Measurements from ENCODE around the gene REV3L. TPM values are rescaled to one million over a fixed set of nuclear protein-coding genes. Genes with fewer than 3 reads are reported as not detected.
A peak's percentile ranks its signal among the peaks of the same experiment; 100 is the strongest.

Gene REV3L
- total and polyA plus RNA-seq, 4 donors, result 8.8 to 91.4 (median 19.8) TPM

DNA sequence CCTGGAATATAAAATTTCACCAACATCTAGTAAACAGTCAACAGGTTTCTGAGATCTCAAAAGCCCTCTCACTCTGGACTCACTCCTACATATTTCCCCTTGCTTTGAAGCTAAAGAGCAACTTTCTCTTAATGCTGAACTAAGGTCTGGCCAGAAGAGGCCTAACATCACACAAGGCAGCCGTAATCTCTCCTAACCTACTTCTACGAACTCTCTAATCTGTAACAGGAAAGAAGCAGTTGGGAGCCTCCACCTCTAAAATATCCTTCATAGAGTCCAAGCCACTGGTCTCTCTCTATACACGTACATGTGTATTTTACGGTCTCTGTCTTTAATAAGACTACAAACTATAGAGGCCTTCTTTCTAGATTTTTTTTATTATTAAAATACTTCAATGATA, 72.0 kb downstream of the REV3L start:
- Histone ChIP-seq H3K9ac (ENCODE audit: insufficient read depth in 1 of 2, low read length in 2 of 2) (no peak overlapping the region), H3K9me3 (ENCODE audit: control insufficient read depth in 4 of 4, insufficient read depth in 3 of 4, low read length in 3 of 4) (no peaks in the 10 kb centered on the region), H3K27me3 (ENCODE audit: control insufficient read depth in 3 of 3, insufficient read depth in 3 of 3, low read length in 2 of 3) (no peaks in the 10 kb centered on the region), H3K4me3 (no peak overlapping the region), H3K4me1 (ENCODE audit: control insufficient read depth in 5 of 5, insufficient read depth in 5 of 5, low read length in 5 of 5) (peaks cover 0 to 5% (median 2%) of the 10 kb centered on the region in 5 donors), H3K27ac (ENCODE audit: low read depth in 1 of 2, low read length in 1 of 2) (no peak overlapping the region), H3K36me3 (ENCODE audit: control insufficient read depth in 4 of 4, insufficient read depth in 4 of 4, low read length in 4 of 4) (peaks cover 4 to 15% (median 12%) of the 10 kb centered on the region in 4 donors)
- 90% methylated on average over 4 of the region's 4 CpGs for WGBS, 2 donors
- DNase-seq, result no peak
- TF ChIP-seq, protein P1, sequence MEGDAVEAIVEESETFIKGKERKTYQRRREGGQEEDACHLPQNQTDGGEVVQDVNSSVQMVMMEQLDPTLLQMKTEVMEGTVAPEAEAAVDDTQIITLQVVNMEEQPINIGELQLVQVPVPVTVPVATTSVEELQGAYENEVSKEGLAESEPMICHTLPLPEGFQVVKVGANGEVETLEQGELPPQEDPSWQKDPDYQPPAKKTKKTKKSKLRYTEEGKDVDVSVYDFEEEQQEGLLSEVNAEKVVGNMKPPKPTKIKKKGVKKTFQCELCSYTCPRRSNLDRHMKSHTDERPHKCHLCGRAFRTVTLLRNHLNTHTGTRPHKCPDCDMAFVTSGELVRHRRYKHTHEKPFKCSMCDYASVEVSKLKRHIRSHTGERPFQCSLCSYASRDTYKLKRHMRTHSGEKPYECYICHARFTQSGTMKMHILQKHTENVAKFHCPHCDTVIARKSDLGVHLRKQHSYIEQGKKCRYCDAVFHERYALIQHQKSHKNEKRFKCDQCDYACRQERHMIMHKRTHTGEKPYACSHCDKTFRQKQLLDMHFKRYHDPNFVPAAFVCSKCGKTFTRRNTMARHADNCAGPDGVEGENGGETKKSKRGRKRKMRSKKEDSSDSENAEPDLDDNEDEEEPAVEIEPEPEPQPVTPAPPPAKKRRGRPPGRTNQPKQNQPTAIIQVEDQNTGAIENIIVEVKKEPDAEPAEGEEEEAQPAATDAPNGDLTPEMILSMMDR (IDR thresholded peaks at IDR 0.05; ENCODE audit: control extremely low read depth, extremely low read depth), result no peak
- no peak for ATAC-seq (ENCODE audit: insufficient read depth, low FRiP score)

DNA sequence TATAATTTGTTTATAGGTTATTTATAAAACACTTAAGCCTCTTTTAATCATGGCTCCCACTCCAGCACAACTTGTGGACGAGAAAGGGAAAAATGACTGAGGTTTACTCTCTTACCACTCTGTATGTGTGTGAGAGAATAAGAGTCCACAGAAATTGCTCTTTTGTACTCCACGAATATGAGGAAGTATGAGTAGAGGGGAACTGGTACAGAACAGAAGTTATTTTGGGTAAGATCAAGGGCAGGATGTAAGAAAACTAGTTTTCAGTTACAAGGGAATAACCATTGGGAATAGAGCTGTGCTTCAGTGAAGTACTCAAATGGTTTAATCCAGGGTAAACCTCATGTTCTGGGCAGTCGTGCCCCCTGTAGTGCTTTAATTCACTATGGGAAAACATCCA, 72.6 kb downstream of the REV3L start:
- WGBS, 2 donors, result 30 to 60% methylated on average over 3 of the region's 3 CpGs

DNA sequence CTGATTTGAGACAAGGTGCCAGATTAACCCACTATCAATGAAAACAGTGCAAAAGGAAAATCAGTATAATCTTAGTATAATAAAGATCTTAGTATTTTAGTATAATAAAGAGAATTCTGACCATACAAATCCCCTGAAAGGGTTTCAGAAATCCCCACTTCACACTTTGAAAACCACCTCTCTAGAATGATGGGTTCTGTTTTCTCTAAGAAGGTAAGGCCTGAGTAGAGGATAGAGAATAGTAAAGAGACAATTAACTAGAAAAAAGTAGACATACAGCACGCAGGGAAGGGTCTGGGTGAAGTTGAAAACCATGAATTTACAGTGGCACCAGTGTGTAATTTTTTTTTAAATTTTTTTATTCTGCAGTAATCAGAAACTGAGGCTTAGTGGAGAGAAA, 73.6 kb downstream of the REV3L start:
- TF ChIP-seq, protein P1 (IDR thresholded peaks at IDR 0.05; ENCODE audit: control extremely low read depth, extremely low read depth), result no peak

More for the DNA sequence above, 72.6 kb downstream of the REV3L start:
- H3K9ac ChIP-seq (ENCODE audit: insufficient read depth in 1 of 2, low read length in 2 of 2), result no peak overlapping the region
- H3K4me3 ChIP-seq, result no peak overlapping the region
- ATAC-seq (ENCODE audit: insufficient read depth, low FRiP score) (peak; percentile 15), DNase-seq (no peak)
- TF ChIP-seq, protein P1 (IDR thresholded peaks at IDR 0.05; ENCODE audit: control extremely low read depth, extremely low read depth), result no peak
- H3K27me3 ChIP-seq (ENCODE audit: control insufficient read depth in 3 of 3, insufficient read depth in 3 of 3, low read length in 2 of 3), result no peaks in the 10 kb centered on the region
- no peaks in the 10 kb centered on the region for H3K9me3 ChIP-seq (ENCODE audit: control insufficient read depth in 4 of 4, insufficient read depth in 3 of 4, low read length in 3 of 4)
- no peak overlapping the region for H3K27ac ChIP-seq (ENCODE audit: low read depth in 1 of 2, low read length in 1 of 2)
- peaks cover 4 to 12% (median 11%) of the 10 kb centered on the region in 4 donors for H3K36me3 ChIP-seq (ENCODE audit: control insufficient read depth in 4 of 4, insufficient read depth in 4 of 4, low read length in 4 of 4)
- peaks cover 0 to 2% (median 0%) of the 10 kb centered on the region in 5 donors for H3K4me1 ChIP-seq (ENCODE audit: control insufficient read depth in 5 of 5, insufficient read depth in 5 of 5, low read length in 5 of 5)

DNA sequence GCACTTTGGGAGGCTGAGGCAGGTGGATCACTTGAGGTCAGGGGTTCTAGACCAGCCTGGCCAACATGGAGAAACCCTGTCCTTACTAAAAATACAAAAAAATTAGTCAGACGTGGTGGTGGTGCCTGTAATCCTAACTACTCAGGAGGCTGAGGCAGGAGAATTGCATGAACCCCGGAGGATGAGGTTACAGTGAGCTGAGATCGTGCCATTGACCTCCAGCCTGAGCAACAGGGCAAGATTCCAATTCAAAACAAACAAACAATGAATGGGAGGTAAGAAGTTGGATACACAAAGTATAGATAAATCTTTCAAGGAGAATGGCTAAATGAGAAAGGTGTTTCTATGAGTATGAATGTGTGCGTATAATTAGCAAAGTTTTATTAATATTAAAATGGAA, 75.3 kb downstream of the REV3L start:
- 85 to 90% methylated on average over 4 of the region's 4 CpGs for WGBS, 2 donors
- Histone ChIP-seq H3K36me3 (ENCODE audit: control insufficient read depth in 4 of 4, insufficient read depth in 4 of 4, low read length in 4 of 4) (peaks cover 4 to 25% (median 22%) of the 10 kb centered on the region in 4 donors), H3K27me3 (ENCODE audit: control insufficient read depth in 3 of 3, insufficient read depth in 3 of 3, low read length in 2 of 3) (no peaks in the 10 kb centered on the region), H3K27ac (ENCODE audit: low read depth in 1 of 2, low read length in 1 of 2) (no peak overlapping the region), H3K4me3 (no peak overlapping the region), H3K9me3 (ENCODE audit: control insufficient read depth in 4 of 4, insufficient read depth in 3 of 4, low read length in 3 of 4) (no peaks in the 10 kb centered on the region), H3K9ac (ENCODE audit: insufficient read depth in 1 of 2, low read length in 2 of 2) (no peak overlapping the region), H3K4me1 (ENCODE audit: control insufficient read depth in 5 of 5, insufficient read depth in 5 of 5, low read length in 5 of 5) (peaks cover 0 to 2% (median 0%) of the 10 kb centered on the region in 5 donors)
- TF ChIP-seq, protein P1 (IDR thresholded peaks at IDR 0.05; ENCODE audit: control extremely low read depth, extremely low read depth), result no peak
- DNase-seq (no peak), ATAC-seq (ENCODE audit: insufficient read depth, low FRiP score) (no peak)

More for the DNA sequence above, 73.6 kb downstream of the REV3L start:
- H3K4me1 ChIP-seq (ENCODE audit: control insufficient read depth in 5 of 5, insufficient read depth in 5 of 5, low read length in 5 of 5), result peaks cover 0 to 2% (median 0%) of the 10 kb centered on the region in 5 donors
- no peak overlapping the region for H3K27ac ChIP-seq (ENCODE audit: low read depth in 1 of 2, low read length in 1 of 2)
- no peak overlapping the region for H3K9ac ChIP-seq (ENCODE audit: insufficient read depth in 1 of 2, low read length in 2 of 2)
- DNase-seq, result no peak
- no peak overlapping the region for H3K4me3 ChIP-seq
- no peaks in the 10 kb centered on the region for H3K9me3 ChIP-seq (ENCODE audit: control insufficient read depth in 4 of 4, insufficient read depth in 3 of 4, low read length in 3 of 4)
- WGBS, 2 donors, result 88 to 92% methylated on average over 1 of the region's 1 CpG
- ATAC-seq (ENCODE audit: insufficient read depth, low FRiP score), result no peak
- H3K27me3 ChIP-seq (ENCODE audit: control insufficient read depth in 3 of 3, insufficient read depth in 3 of 3, low read length in 2 of 3), result no peaks in the 10 kb centered on the region
- peaks cover 2 to 13% (median 11%) of the 10 kb centered on the region in 4 donors for H3K36me3 ChIP-seq (ENCODE audit: control insufficient read depth in 4 of 4, insufficient read depth in 4 of 4, low read length in 4 of 4)

Data from lung (tissue), 12 donors.